ENCODE data around the gene CACNA1B. TPM values are rescaled to one million over a fixed set of nuclear protein-coding genes. Genes with fewer than 3 reads are reported as not detected.
A peak's percentile ranks its signal among the peaks of the same experiment; 100 is the strongest.

The CACNA1B gene
- total RNA-seq, 2 donors from 2014 or later, result 0.26 to 0.99 TPM

GRCh38 chr9:137951597-137952490 lies 74.3 kb downstream of the CACNA1B start:
- Histone ChIP-seq H3K4me3 (no peak overlapping the region), H3K9me3 (no peaks in the 10 kb centered on the region), H3K27ac (no peak overlapping the region), H3K4me1 (no peaks in the 10 kb centered on the region), H3K27me3 (no peaks in the 10 kb centered on the region), H3K36me3 (replicated peaks in 1 of 2; ENCODE audit: insufficient read depth in 1 of 2, low read depth in 2 of 2) (no peaks in the 10 kb centered on the region)
- DNase-seq, result peak in 2 of 4 donors; percentile 7 to 14
- intact Hi-C loops (cut with DNase I), result no loop called here
- ATAC-seq, result no peak
- WGBS, 2 donors, result 76 to 78% methylated on average over 10 to 12 of the region's 12 CpGs
- TF ChIP-seq CTCF (IDR thresholded peaks at IDR 0.05), result no peak
- TF ChIP-seq POLR2A (IDR thresholded peaks at IDR 0.05), result no peak

GRCh38 chr9:137952976-137953666 lies 75.5 kb downstream of the CACNA1B start:
- Histone ChIP-seq H3K27ac (no peak overlapping the region), H3K4me3 (no peak overlapping the region), H3K36me3 (replicated peaks in 1 of 2; ENCODE audit: insufficient read depth in 1 of 2, low read depth in 2 of 2) (no peaks in the 10 kb centered on the region), H3K27me3 (no peaks in the 10 kb centered on the region), H3K4me1 (no peaks in the 10 kb centered on the region), H3K9me3 (no peaks in the 10 kb centered on the region)
- WGBS, 2 donors, result 87 to 96% methylated on average over 7 to 12 of the region's 12 CpGs
- no peak for DNase-seq
- ATAC-seq, result no peak
- intact Hi-C loops (cut with DNase I), result no loop called here
- TF ChIP-seq POLR2A (IDR thresholded peaks at IDR 0.05), result no peak
- TF ChIP-seq CTCF (IDR thresholded peaks at IDR 0.05), result no peak

- H3K4me3 ChIP-seq, result no peak overlapping the region
- WGBS, 2 donors, result 67 to 91% methylated on average over 2 to 10 of the region's 10 CpGs
- no peaks in the 10 kb centered on the region for H3K27me3 ChIP-seq
- H3K4me1 ChIP-seq, result no peaks in the 10 kb centered on the region
- ATAC-seq, result no peak
- intact Hi-C loops (cut with DNase I), result no loop called here
- DNase-seq, result no peak
- no peaks in the 10 kb centered on the region for H3K36me3 ChIP-seq (replicated peaks in 1 of 2; ENCODE audit: insufficient read depth in 1 of 2, low read depth in 2 of 2)
- no peak for TF ChIP-seq POLR2A (IDR thresholded peaks at IDR 0.05)
- TF ChIP-seq CTCF (IDR thresholded peaks at IDR 0.05), result no peak
- H3K9me3 ChIP-seq, result no peaks in the 10 kb centered on the region
- H3K27ac ChIP-seq, result no peak overlapping the region
Measured at GRCh38 chr9:137953683-137954438, 76.3 kb downstream of the CACNA1B start.

GRCh38 chr9:137955224-137955570 lies 77.6 kb downstream of the CACNA1B start:
- Histone ChIP-seq H3K36me3 (replicated peaks in 1 of 2; ENCODE audit: insufficient read depth in 1 of 2, low read depth in 2 of 2) (no peaks in the 10 kb centered on the region), H3K4me1 (no peaks in the 10 kb centered on the region), H3K27me3 (no peaks in the 10 kb centered on the region), H3K4me3 (no peak overlapping the region), H3K9me3 (no peaks in the 10 kb centered on the region), H3K27ac (no peak overlapping the region)
- DNase-seq, result no peak
- intact Hi-C loops (cut with DNase I), result no loop called here
- no peak for ATAC-seq
- 49 to 80% methylated on average over 1 to 5 of the region's 5 CpGs for WGBS, 2 donors
- TF ChIP-seq CTCF (IDR thresholded peaks at IDR 0.05) (no peak), POLR2A (IDR thresholded peaks at IDR 0.05) (no peak)
